HG02938 (cell line): ENCODE results near the gene DTX2.
"Not testable (repeated sequence)": the region's sequence is repeated elsewhere in the genome, so short reads cannot be mapped to it uniquely, and the experiment has no call there.

Experiments used
- ATAC-seq: cut with Tn5 transposase; IDR thresholded peaks from one replicate; pipeline ENCODE4 v1.9.1; 2021; ENCODE audit warnings: mild to moderate bottlenecking, moderate library complexity; ENCODE audit not compliant: unreplicated experiment

The DTX2 gene

DNA sequence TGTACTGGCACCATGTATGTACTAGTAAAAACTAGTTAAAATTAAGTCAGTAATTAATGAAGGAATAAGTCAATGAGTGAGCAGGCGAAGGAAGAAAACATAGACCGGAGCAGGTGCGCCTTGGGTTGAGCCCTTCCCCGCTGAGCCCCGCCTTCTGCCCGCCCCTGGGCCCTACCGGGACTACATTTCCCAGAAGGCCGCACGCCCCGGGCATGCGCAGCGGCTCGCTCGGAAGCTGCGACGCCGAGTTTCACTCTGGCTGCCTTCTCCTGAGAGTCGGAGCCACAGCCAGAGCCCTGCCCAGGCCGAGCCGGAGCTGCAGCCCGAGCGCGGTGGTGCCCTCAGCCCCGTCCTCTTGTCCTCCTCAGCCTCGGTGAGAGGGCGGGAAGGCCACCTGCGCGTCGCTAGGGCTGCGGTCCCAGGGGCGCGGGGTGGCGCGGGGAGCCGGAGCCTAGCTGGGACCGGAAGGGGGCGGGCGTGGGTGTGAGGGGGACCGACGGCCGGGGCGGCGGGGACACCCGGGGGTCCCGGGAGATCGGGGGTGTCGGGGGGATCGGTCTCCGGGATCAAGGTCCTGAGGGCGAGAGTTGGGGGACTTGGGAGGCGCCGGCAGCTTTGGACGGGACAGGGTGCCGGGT, at the start of gene DTX2:
DTX2 (plus strand) TSS at position 246 of the 638 bp plus-strand sequence. CDS start 18,801 bp downstream, outside the sequence.
- ATAC-seq = peak; percentile 98

DNA sequence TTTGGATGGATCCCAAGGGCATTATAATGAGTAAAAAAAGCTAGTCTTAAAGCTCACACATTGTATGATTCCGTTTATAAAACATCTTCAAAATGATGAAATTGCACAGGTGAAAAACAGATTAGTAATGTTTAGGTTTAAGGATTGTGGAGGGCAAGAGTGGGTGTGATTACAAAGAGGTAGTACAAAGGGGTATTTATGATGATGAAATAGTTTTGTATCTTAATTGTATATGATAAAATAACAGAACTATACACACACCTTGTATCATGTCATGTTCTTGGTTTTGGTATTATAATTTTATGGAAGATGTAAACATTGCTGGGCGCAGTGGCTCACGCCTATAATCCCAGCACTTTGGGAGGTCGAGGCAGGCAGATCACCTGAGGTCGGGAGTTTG, 49.3 kb upstream of the DTX2 start:
- no peak for ATAC-seq

DNA sequence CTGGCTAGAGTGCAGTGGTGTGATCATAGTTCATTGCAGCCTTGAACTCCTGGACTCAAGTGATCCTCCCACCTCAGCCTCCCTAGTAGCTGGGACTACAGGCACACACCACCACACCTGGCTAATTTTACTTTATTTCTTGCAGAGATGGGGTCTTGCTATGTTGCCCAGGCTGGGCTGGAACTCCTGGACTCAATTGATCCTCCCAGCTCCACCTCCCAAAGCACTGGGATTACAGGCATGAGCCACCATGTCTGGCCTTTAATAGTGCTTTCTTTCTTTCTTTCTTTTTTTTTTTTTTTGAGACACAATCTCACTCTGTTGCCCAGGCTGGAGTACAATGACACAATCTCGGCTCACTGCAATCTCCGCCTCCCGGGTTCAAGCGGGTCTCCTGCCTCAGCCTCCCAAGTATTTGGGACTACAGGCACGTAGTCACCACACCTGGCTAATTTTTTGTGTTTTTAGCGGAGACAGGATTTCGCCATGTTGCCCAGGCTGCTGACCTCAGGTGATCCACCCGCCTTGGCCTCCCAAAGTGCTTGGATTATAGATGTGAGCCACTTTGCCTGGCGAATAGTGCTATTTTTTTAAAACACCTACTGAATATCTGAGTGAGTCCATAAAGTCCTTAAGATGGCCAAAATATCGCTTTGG, 43.7 kb upstream of the DTX2 start:
- ATAC-seq = not testable (repeated sequence)

DNA sequence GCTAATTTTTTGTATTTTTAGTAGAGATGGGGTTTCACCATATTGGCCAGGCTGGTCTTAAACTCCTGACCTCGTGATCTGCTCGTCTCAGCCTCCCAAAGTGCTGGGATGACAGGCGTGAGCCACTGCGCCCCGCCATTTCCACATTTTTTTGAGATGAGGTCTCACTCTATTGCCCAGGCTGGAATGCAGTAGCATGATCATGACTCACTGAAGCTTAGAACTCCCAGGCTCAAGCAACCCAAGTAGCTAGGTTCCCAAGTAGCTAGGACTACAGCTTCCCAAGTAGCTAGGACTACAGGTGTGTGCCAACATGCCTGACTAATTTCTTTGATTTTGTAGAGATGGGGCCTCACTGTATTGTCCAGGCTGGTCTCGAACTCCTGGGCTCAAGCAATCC, 40.4 kb upstream of the DTX2 start:
- not testable (repeated sequence) for ATAC-seq

DNA sequence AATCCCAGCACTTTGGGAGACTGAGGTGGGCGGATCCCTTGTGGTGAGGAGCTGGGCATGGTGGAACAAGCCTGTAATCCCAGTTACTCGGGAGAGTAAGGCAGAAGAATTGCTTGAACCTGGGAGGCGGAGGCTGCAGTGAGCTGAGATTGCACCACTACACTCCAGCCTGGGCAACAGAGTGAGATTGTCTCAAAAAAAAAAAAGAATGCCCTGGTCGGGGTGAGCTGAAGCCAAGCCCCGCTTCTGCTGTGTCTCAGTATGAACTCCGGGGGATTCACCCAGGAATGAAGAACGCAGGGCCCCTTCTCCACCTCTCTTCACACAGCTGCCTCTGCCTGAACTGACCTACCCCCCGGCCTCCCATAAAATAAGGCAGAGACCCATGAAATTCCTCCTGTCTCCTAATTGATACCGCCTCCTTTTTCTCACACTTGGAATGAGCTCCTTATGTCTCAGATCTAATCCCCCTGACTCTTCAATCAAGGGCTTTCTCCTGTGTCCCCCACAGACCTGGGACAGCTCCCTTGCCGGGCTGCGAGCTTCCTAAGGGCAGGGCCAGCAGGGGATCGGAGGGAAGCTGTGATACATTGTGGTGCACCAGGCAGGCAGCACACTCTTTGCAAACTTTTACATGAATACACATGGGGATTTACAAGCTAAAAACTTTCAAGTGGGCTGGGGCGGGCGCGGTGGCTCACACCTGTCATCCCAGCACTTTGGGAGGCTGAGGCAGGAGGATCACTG, 37.7 kb upstream of the DTX2 start:
- no peak for ATAC-seq

DNA sequence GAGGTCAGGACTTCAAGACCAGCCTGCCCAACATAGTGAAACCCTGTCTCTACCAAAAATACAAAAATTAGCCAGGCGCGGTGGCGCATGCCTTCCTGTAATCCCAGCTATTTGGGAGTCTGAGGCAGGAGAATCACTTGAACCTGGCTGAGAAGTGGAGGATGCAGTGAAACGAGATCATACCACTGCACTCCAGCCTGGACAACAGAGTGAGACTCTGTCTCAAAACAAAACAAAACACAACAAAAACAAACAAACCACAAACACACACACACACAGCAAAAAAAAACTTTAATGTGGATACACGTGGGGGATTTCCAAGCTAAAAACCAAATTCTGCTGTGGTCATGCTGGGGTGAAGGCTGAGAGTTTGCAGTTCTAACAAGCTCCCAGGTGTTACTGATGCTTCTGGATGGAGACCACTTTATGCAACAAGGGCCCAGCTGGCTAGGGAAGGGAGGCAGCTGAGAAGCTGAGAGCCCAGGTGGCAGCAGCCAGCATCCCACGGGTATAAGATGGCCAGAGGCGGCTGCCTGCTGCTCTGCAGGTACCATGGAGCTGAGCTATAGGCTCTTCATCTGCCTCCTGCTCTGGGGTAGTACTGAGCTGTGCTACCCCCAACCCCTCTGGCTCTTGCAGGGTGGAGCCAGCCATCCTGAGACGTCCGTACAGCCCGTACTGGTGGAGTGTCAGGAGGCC, 36.9 kb upstream of the DTX2 start, which contains the start of gene ZP3:
ZP3 (plus strand) TSS at position 538 of the 699 bp plus-strand sequence; CDS start at position 553, 15 bp downstream.
- peak; percentile 52 for ATAC-seq

DNA sequence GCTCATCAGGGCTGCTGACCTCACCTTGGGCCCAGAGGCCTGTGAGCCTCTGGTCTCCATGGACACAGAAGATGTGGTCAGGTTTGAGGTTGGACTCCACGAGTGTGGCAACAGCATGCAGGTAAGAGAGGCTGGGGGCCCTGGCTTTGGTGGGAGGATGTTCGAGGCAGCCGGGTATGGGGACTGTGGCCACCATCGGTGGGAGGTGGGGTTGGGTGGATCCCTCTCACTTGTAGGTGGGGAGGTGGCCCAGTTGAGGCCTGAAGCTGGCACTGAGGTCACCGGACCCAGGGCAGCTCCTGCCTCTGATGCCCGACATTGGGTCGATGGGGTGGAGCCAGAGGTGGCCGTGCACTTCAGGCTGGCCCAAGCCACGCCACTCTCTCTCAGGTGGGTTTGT, 36.4 kb upstream of the DTX2 start:
- no peak for ATAC-seq

DNA sequence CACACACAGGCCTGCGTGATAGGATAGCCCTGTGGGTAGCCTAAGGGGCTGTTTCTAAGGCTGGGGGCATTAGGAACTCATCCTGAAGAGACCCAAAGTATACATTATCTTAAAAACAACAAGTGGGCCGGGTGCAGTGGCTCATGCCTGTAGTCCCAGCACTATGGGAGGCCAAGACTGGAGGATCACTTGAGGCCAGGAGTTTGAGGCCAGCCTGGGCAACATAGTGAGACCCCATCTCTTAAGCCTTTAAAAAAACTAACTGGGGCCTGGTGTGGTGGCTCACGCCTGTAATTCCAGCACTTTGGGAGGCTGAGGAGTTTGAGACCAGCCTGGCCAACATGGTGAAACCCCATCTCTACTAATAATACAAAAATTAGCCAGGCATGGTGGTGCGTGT, 36.0 kb upstream of the DTX2 start:
- ATAC-seq = not testable (repeated sequence)

DNA sequence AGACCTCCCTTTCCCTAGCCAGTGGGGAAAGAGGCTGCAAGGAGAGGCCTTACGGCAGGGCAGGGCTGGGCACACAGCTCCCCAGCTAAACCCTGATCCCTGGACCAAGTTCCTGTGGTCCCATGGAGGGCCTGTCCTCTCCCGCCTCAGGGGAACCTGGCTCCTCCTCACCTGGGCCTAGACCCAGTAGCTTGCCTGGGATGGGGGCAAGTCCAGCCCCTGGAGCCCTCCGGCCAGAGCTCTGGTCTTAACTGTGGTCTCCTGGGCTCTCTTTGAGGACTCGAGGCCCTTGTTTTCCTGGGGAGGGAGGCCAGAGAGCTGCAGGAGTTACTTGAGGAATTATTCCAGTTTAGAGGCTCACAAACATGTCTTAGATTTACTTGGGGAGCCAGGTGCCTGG, 35.3 kb upstream of the DTX2 start:
- no peak for ATAC-seq

DNA sequence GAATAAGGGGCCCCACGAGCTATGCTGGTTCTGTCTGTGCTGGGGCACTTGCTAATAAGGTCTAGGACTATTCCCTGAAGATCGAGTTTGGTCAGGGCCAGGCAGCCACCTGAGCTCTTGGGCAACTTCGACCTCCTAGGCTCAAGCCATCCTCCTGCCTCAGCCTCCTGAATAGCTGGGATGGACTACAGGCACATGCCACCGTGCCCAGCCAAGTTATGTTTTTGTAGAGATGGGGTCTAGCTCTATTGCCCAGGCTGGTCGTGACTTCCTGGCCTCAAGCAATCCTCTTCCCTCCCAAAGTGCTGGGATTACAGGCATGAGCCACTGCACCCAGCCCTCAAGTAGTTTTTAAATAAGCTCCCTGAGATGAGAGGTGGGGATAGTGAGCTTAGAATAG, 33.9 kb upstream of the DTX2 start:
- ATAC-seq = no peak

DNA sequence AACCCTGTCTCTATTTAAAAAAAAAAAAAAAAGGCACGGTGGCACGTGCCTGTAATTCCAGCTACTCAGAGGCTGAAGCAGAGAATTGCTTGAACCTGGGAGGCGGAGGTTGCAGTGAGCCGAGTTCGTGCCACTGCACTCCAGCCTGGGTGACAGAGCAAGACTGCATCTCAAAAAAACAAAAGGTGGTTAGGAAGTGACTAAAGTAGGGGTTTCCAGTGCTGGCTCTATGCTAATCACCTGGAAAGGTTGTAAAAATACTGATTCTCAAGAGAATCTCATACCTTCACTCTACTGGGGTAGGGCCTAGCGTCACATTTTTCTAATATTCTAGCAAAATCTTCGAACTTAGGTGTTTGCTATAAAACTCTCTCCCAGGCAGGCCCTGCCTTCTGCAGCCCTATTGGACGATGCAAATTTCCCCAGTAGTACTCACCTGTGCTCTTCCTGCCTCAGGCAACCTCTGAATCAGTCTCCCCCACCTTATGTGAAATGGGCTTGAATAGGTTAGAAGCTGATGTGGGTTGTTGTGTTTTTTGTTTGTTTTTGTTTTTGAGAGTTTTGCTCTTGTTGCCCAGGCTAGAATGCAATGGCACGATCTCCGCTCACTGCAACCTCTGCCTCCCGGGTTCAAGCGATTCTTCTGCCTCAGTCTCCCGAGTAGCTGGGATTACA, 33.2 kb upstream of the DTX2 start:
- no peak for ATAC-seq

DNA sequence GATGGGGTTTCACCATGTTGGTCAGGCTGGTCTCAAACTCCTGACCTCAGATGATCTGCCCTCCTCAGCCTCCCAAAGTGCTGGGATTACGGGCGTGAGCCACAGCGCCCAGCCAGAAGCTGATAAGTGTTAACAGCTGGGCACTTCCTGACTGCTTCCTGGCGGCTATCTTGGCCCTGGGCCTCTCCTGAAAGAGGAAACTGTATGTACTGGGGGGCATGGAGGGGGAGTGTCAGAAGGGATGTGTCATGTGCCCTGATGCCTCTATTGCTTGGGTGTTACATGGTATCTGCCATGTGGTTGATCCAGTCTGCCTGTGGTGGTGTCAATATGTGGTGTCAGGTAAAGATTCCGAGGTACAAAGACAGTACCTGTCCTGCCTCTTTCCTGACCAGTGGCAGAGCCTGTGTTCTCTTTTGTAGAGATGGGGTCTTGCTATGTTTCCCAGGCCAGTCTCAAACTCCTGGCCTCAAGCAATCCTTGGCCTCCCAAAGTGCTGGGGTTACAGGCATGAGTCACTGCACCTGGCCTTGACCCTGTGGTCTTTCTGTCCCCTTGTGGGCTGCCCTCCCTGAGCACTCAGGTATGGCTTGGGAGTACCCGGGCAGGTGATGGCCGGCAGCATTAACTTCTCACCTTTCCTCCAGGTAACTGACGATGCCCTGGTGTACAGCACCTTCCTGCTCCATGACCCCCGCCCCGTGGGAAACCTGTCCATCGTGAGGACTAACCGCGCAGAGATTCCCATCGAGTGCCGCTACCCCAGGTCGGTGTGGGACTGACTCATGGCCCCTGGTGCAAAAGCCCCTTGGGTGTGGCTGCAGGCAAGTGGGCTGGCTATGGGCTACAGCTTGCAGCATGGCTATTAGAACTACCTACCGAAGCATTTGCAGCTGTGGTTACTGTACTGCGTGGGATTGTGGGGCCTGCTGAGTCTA, 32.4 kb upstream of the DTX2 start:
- no peak for ATAC-seq

DNA sequence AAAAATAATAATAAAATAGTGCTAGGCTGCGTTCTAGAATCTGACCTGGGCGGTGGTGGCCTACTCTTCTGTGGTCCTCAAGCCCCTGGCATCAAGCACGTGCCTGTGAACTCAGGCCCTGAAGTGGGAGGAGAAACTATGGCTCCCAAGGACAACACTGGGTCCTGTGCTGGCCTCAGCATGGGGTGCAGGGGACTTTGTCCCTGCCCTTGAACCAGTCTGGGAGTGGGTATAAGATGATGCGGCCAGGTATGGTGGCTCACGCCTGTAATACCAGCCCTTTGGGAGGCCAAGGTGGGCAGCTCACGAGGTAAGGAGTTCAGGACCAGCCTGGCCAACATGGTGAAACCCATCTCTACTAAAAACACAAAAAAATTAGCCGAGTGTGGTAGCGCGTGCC, 31.3 kb upstream of the DTX2 start:
- no peak for ATAC-seq

DNA sequence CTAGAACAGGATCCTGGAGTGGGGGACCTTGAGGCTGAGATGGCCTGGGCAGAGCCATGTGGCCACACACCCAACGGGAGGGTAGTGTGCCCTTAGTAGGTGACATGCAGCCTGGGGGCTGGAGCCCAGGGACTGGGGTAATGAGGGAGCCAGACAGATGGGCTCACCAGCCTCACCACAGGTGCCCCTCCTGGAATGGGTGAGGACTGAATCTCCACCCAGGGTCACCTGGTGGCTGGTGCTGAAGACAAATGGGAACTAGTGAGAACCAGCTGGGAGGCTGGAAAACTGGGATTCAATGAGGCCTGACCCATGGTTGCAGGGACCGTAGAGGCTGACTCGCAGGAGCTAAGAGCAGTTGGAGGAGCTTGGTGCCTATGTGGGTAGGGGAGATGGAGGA, 30.7 kb upstream of the DTX2 start:
- no peak for ATAC-seq

DNA sequence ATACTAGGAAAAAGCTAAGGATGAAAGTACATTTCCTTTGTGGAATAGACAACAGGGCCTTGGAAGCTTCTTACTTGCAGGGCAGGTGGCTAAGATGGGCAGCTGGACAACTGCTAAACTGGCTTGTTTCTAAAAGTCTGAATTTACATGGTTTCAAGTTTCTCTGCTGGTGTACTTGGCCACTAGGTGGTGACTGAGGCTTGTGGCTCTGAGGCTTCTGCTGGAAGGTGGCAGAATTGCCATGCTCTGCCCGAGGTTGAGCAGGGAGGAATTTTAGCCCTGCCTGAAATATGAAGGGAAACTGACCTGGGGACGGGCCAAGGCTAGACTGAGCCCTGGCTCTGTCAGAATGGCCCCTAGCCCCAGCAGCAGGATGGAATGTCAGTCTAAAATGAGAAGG, 23.6 kb upstream of the DTX2 start:
- ATAC-seq = peak; percentile 75

DNA sequence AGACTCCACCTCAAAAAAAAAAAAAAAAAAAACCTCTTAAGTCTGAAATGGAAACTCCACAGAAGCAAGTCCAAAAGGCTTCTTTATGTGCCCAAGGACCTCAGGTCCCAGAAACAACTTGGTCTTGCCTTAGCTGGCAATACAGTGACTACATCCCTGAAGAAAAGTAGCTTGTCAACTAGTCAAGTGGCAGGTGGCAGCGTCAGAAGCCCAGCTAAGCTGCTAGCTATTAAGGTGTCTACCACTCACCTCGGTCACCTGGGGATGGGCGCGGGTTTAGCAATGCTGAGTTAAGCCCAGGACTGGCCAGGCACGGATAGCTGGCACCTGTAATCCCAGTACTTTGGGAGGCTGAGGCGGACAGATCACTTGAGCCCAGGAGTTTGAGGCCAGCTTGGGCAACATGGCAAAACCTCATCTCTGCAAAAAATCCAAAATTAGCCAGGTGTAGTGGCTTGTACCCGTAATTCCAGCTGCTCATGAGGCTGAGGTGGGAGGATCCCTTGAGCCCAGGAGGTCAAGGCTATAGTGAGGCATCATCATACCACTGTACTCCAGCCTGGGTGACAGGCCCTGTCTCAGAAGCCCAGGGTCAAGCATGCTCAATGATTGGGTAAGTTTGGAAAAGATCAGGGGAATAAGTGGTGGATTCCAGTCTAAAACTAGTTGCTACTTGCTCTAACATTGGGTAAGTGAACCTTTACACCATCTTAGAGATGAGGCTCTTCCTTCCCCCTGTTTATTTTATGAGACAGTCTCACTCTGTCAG, 22.2 kb upstream of the DTX2 start:
- ATAC-seq = not testable (repeated sequence)

DNA sequence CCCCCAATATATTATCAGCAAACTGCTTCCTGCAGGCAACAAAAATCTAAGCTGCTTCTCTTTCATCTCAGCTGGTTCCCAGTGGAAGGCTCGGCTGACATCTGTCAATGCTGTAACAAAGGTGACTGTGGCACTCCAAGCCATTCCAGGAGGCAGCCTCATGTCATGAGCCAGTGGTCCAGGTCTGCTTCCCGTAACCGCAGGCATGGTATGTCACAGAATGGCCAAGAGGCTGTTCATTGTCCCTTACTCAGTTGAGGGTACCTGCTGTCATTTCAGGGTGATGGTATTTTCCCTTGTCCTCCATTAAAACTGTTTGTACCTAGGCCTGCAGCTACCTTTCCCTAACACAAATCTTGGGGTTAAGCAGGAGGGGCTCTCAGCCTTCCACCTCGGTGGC, 21.1 kb upstream of the DTX2 start:
- ATAC-seq = not testable (repeated sequence)

DNA sequence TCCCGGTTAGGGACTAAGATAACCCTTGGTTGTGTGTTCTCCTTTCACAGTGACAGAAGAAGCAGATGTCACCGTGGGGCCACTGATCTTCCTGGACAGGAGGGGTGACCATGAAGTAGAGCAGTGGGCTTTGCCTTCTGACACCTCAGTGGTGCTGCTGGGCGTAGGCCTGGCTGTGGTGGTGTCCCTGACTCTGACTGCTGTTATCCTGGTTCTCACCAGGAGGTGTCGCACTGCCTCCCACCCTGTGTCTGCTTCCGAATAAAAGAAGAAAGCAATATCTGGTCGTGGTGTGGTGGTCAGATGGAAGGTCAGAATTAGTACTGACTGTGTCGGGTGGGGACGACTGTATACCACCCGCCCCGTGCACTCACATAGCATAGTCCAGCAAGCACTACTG, 19.7 kb upstream of the DTX2 start:
- ATAC-seq = not testable (repeated sequence)
